ENCODE measurements around the gene URI1. TPM values are rescaled to one million over a fixed set of nuclear protein-coding genes. Genes with fewer than 3 reads are reported as not detected.

Gene URI1
- total RNA-seq, 1 donor from 2014 or later = 46.0 TPM

- H3K27me3 ChIP-seq (ENCODE audit: low read depth) = no peaks in the 10 kb centered on the region
- H3K4me3 ChIP-seq = no peak overlapping the region
- intact Hi-C loops (cut with DNase I) = no loop called here
- TF ChIP-seq CTCF (IDR thresholded peaks at IDR 0.05) = no peak
- no peak overlapping the region for H3K27ac ChIP-seq
- DNase-seq = no peak
- H3K36me3 ChIP-seq = no peaks in the 10 kb centered on the region
- H3K4me1 ChIP-seq = no peaks in the 10 kb centered on the region
- H3K9me3 ChIP-seq = no peaks in the 10 kb centered on the region
- ATAC-seq = peak in 1 of 2 donors; percentile 29
These were observed 110.4 kb downstream of the URI1 start for GRCh38 chr19:30052122-30053075.

- no peaks in the 10 kb centered on the region for H3K36me3 ChIP-seq
- ATAC-seq = no peak
- H3K9me3 ChIP-seq = no peaks in the 10 kb centered on the region
- DNase-seq = peak; percentile 32
- no peaks in the 10 kb centered on the region for H3K4me1 ChIP-seq
- intact Hi-C loops (cut with DNase I) = no loop called here
- TF ChIP-seq CTCF (IDR thresholded peaks at IDR 0.05) = no peak
- H3K27me3 ChIP-seq (ENCODE audit: low read depth) = no peaks in the 10 kb centered on the region
- H3K4me3 ChIP-seq = no peak overlapping the region
- H3K27ac ChIP-seq = no peak overlapping the region
These were observed 111.5 kb downstream of the URI1 start for GRCh38 chr19:30053558-30053957.

GRCh38 chr19:30054210-30054609, 112.2 kb downstream of the URI1 start:
- DNase-seq (no peak), ATAC-seq (no peak)
- intact Hi-C loops (cut with DNase I) = no loop called here
- Histone ChIP-seq H3K27me3 (ENCODE audit: low read depth) (no peaks in the 10 kb centered on the region), H3K27ac (no peak overlapping the region), H3K36me3 (no peaks in the 10 kb centered on the region), H3K4me1 (no peaks in the 10 kb centered on the region), H3K9me3 (no peaks in the 10 kb centered on the region), H3K4me3 (no peak overlapping the region)
- TF ChIP-seq CTCF (IDR thresholded peaks at IDR 0.05) = no peak

- DNase-seq (no peak), ATAC-seq (no peak)
- TF ChIP-seq CTCF (IDR thresholded peaks at IDR 0.05) = no peak
- intact Hi-C loops (cut with DNase I) = no loop called here
- Histone ChIP-seq H3K9me3 (no peaks in the 10 kb centered on the region), H3K27ac (no peak overlapping the region), H3K36me3 (no peaks in the 10 kb centered on the region), H3K27me3 (ENCODE audit: low read depth) (no peaks in the 10 kb centered on the region), H3K4me1 (no peaks in the 10 kb centered on the region), H3K4me3 (no peak overlapping the region)
These were observed 114.5 kb downstream of the URI1 start for GRCh38 chr19:30056580-30056979.

GRCh38 chr19:30059741-30060457, 117.9 kb downstream of the URI1 start:
- Histone ChIP-seq H3K27ac (no peak overlapping the region), H3K4me3 (no peak overlapping the region), H3K27me3 (ENCODE audit: low read depth) (no peaks in the 10 kb centered on the region), H3K9me3 (no peaks in the 10 kb centered on the region), H3K4me1 (no peaks in the 10 kb centered on the region), H3K36me3 (no peaks in the 10 kb centered on the region)
- intact Hi-C loops (cut with DNase I) = no loop called here
- no peak for TF ChIP-seq CTCF (IDR thresholded peaks at IDR 0.05)
- DNase-seq (no peak), ATAC-seq (no peak)
